GM18858 (cell line): Measurements from ENCODE around the gene MCAM.

Experiments used
- ATAC-seq: cut with Tn5 transposase; IDR thresholded peaks from one replicate; pipeline ENCODE4 v1.9.1; 2021; ENCODE audit not compliant: unreplicated experiment

MCAM gene

DNA sequence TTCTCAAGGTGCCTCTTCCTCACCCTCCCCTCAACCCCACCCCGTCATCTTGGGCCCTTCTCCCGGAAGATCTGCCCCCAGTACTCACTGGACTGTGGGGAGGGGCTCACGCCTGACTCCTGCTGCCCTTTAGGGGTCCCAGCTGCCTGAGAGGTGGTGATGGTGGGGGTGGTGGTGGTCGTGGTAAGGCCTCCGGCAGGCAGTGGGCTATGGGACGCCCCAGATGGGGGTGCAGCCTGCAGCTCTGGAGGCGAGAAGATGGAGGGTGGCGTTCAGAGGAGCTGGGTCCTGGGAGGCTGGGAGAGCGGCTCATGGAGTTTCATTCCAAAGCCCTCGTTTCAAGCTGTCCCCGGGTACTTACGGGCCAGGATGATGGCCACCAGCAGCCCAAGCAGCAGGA is 28.8 kb upstream of the MCAM start:
- no peak for ATAC-seq

DNA sequence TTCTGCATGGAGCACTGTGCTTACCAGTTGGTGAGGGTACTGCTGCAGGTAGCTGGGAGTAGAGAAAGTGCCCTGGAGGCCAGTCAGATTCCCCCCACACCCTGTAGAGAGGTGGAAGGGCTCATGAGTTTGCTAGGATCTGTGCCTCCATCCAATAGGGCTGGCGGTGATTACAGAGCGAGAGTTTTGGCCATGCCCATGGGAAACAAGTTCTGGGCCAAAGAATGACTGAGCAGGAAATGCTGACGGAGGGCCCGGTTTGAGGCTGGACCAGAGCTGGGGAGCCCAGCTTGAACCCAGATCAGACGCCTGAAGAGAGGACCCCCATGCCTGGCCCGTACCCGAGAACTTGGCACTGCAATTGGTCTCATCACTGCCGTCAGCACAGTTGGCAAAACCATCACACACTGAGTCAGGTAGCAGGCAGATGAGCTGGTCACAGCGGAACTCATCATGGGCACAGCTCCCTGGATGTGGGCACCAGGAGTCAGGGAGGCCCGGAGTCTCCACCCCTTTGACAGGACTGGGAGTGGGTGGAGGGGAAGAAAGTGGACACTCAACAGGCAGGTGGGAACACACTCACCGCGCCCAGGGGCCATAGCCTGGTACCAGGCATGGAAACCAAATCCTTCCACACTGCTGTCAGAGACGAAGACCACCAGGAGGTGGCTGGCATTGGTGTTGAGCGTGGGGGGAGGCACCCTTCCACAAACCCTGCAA is 27.5 kb upstream of the MCAM start:
- ATAC-seq: no peak

GRCh38 chr11:119343726-119344125 is 26.8 kb upstream of the MCAM start:
- ATAC-seq: no peak

- ATAC-seq: no peak
Observed at GRCh38 chr11:119342362-119343130, 25.6 kb upstream of the MCAM start.

DNA sequence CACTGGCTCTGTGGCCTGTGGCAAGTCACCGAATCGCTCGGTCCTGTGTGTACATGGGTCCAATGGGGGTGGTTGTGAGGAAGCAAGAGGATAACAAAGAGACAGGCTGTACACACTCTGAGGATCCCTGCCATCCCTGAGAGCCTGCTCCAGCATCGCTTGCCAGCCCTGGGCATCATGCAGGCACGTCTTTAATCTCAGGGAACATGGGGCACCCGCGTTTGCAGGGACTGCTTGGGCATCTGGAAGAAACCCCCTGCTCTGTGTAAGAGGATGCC is 25.0 kb upstream of the MCAM start:
- ATAC-seq: no peak

- ATAC-seq: no peak
Observed at GRCh38 chr11:119341222-119342022, 24.5 kb upstream of the MCAM start.

DNA sequence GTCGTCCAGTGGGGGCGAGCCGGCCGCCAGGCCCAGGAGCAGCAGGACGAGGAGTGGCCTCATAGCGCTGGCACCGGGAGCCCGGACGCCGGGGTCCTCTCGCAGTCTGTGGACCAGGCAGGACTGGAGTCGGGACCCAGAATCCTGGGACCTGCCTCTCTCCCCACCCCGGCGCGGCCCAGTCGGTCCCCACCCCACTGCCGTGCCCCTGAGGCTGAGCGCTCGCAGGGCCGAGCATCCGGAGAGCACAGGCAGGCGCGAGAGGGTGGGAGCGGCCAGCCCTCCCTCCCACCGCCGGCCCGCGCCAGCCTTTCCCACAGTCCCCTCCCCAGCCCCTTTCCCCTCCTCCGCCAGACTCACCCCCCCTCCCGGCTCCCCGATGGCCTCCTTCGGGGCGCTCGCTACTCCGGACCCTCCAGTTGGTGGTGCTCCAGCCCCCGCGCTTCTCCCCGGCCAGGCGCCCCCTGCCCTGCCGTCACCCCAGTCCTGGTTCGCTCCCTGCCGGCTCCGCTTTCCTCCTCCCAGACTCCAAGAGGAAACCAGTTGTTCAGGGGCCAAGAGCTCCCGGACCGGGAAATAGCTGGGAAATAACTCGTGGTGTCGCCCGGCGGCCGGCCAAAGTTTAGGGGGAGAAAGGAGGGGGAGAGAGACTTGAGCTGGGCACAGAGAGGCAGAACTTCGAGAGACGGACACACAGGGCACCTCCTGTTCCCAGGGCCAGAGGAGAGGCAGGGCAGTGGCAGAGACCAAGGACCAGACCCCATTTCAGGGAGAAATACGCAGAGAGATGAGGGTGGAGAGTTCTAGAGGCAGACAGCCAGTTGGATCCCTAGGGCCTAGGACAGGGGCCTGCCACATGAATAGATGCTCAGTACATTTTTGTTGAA is 23.6 kb upstream of the MCAM start, which contains the start of gene C1QTNF5:
TSS of gene C1QTNF5 (minus strand) at position 549 of the 887 bp plus-strand sequence. CDS start at position 63, 486 bp downstream.
- ATAC-seq: no peak

DNA sequence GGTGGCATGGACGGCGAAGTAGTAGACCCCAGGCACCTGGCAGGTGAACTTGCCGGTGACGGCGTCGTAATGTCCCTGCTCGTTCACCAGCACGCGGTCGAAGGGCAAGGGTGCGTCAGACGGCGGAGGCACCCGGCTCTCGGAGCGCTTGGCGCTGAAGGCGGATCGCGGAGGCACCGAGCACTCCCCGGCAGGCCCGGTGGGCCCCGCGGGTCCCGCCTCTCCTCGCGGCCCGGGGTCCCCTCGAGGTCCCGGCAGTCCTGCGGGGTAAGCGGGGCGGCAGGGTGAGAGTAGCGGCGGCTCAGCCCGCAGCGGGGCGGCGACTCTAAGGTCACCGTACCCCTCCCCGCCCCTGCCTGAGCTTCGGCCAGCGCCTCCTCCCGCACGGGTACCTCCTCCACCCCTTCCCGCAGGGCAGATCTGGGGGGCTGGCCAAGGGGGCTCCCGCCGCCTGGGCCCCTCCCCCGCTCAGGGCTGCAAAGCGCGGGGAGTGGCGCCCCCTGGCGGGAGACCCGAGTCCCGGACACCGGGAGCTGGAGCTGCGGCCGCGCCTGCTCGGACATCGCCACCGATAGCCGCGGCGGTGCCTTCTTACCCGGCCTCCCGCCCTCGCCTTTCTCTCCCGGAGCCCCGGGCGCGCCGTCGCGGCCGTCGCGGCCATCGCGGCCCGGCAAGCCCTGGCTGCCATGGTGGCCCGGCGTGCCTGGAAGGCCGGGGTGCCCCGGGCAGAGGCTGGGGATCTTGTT is 22.8 kb upstream of the MCAM start:
- no peak for ATAC-seq

DNA sequence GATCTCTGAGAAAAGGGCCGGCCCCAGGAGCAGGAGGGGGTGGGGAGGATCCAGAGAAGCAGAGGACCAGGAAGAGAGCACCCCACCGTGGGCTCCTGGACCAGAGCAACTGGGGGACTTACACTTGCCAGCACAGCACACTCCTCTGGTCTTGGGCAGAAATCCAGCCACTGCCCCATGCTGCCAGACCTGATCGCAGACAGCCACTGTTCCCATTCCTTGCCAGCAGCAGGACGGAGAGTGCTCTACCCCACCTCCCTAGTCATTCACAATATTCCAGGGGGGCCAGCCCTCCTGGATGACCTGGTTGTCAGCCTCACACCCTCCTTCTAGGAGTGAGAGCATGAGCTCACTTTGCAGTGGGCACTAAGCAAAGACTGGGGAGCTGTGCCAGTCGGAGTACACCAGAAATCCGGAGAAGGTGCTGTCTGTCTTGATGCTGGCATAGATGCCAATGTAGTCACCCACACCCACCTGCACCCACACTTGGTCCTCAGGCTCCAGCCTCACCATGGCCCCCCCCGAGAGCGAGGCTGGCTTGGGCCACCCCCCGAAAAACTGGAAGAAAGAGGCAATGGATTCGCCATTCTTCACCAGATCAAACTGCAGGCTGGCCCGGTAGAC is 22.1 kb upstream of the MCAM start:
- ATAC-seq: no peak

DNA sequence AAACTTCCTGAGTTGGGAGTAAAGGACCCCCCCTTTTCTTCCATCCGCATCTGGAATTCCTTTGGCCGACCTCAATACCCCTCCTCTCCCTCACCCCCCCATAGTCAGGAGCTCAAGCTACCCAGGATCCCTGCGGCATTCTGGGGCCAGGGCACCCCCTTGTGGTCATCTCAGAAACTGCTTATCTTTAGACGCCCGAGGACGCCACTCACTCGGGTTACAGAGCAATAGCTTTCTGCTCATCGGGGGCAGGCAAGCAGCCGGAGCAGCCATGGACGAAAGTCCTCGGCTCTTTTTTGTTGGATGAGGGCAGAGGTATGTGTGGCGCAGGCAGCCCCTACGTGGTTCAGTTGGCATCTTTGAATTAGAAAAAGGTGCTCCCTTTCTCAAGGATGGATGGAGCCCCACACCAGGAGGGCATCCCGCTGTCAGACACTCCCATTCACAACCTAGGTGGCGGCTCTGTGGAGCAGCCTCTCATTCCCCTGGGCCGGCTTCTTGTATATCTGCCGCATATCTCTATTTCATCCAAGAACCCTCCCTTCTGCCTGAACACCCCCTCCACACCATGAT is 21.5 kb upstream of the MCAM start:
- no peak for ATAC-seq

DNA sequence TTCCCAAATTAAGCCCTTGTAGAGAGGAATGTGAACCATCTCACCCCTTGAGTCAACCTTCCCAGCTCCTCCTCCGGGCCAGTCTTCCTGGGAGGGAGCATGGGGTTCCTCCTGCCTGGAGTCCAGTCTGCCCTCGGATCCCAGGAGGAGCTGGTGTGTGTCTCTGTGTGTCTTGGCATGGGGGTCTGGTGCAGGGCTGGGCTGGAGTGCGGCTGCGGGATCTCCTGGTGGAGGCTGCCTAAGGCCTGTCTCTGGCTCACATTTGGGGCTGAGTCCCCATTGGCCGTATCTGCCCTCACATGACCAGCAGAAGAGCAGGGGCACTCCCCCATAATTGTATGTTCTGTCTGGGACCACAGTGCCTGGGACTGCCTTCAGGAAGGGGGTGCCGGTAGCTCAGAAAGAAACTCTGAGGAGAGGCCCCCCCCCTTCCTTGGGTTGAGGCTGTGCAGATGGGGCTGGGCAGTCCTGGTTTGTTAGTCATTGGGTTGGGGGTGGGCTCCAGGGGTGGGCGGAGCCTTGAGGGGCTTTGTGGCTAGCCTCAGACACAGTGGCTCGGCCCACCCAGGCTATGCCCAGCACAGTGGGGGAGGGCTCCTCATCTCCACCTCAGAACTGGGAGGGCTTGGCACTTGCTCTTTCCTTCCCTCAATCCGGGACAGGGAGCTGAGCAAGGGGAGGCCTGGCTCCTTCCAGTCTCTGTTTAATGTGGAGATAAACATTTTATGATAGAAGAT is 20.8 kb upstream of the MCAM start:
- ATAC-seq: no peak

DNA sequence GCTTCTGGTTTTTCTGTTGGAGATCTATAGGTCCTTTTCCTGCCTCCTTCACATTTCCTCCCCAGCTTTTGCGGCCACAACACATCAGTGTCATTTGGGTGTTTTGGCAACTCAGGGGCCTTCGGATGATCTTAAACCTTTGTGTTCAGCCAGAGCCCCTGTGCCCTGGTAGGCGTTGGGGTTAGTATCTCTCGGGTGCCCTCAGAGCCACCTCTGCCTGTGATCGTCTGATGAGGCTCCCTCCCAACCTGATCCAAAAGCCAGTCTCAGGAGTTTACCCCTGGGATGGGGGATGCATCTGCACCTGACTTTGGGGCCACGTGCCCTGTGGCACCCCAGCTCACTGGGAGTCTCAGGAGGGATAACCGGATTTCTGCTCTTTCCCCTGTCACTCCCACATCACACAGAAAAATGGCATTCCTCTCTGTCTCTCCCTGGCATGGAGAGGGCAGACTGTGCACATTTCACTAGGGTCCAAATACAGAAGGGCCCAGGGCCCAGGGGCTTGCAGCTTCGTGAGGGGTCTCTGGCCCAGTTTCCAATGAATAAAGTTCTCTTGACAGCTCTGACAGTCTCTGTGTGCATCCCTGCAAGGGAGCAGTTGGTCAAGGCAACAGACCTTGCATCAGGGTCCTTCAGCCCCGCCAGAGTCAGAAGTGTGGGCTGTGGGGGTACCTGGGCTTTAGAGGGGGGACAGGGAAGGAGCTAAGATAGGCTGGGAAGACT is 20.0 kb upstream of the MCAM start:
- no peak for ATAC-seq

GRCh38 chr11:119335655-119336543 is 19.0 kb upstream of the MCAM start:
- no peak for ATAC-seq

DNA sequence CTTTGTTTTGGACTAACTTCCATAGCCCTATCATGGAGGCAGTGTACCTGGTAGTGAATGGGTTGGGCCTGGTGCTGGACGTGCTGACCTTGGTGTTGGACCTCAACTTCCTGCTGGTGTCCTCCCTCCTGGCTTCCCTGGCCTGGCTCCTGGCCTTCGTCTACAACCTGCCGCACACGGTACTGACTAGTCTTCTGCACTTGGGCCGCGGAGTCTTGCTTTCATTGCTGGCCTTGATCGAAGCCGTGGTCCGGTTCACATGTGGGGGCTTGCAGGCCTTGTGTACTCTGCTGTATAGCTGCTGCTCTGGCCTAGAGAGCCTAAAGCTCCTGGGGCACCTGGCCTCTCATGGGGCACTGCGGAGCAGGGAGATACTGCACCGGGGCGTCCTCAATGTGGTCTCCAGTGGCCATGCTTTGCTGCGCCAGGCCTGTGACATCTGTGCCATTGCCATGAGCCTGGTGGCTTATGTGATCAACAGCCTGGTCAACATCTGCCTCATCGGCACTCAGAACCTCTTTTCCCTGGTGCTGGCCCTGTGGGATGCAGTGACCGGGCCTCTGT is 18.2 kb upstream of the MCAM start:
- ATAC-seq: no peak

- peak; percentile 80 for ATAC-seq
Observed at GRCh38 chr11:119334174-119334930, 17.4 kb upstream of the MCAM start, which contains the start of gene RNF26. Gene RNF26 (plus strand): TSS chr11:119334527. CDS start chr11:119335123, 596 bp downstream.
